ENCODE measurements around the gene UNC45A.

GRCh38 chr15:90957791-90958190 is 22.7 kb downstream of the UNC45A start:
- TF ChIP-seq CTCF (IDR thresholded peaks at IDR 0.05) (no peak), POLR2A (IDR thresholded peaks at IDR 0.05) (no peak)

Measured in thyroid gland (tissue), 4 donors.